Psoas muscle (tissue), 8 donors: Measurements from ENCODE around the gene SPEN. TPM values are rescaled to one million over a fixed set of nuclear protein-coding genes. Genes with fewer than 3 reads are reported as not detected.

Experiments
- ATAC-seq, 4 donors: fragments of 200-7000 bp; cut with Tn5 transposase; one replicate each; pipeline ENCODE4 v1.9.1; 2020; ENCODE audit warnings: moderate library complexity in 3 of 4, mild to moderate bottlenecking in 2 of 4
- DNase-seq, 2 donors: peaks; one replicate each; pipeline ENCODE4 v3.0.0-alpha.2; 2020
- H3K27ac ChIP-seq: fragments of 200-600 bp; one replicate; pipeline ENCODE4 v1.8.0; 2022
- H3K27me3 ChIP-seq, 3 donors: fragments of 200-600 bp in 1 of 3; one replicate each; pipeline versions ENCODE4 v1.6.1 to v1.8.0; 2013 to 2022; ENCODE audit warnings: low read length in 2 of 3, mild to moderate bottlenecking in 2 of 3, moderate library complexity in 1 of 3; ENCODE audit not compliant: insufficient read depth in 3 of 3
- H3K36me3 ChIP-seq, 2 donors: fragments of 200-600 bp in 1 of 2; one replicate each; pipeline versions ENCODE4 v1.6.1 to v1.8.0; 2013 to 2022; ENCODE audit warnings: low read depth in 1 of 2, mild to moderate bottlenecking in 1 of 2, moderate library complexity in 1 of 2; ENCODE audit not compliant: insufficient read depth in 1 of 2
- H3K4me1 ChIP-seq: fragments of 200-600 bp; one replicate; pipeline ENCODE4 v1.8.0; 2022
- H3K4me3 ChIP-seq: fragments of 200-600 bp; one replicate; pipeline ENCODE4 v1.8.0; 2022; ENCODE audit warnings: mild to moderate bottlenecking
- H3K9me3 ChIP-seq: fragments of 200-600 bp; one replicate; pipeline ENCODE4 v1.8.0; 2022
- WGBS, 3 donors: extraction: QIAGEN DNeasy Blood & Tissue Kit; methylation state at CpG; one replicate each; pipeline versions ENCODE4 v1.1.6 to v1.1.7; 2013; 5-methylcytosine and 5-hydroxymethylcytosine counted together
- intact Hi-C, 2 donors: fragments of 100-400 bp; cut with DNase I; formaldehyde crosslinking; loops; one replicate each; pipeline versions ENCODE4 v1.11.0 to v1.14.2; 2022
- polyA plus RNA-seq, 3 donors: library from polyadenylated mRNA; stranded (reverse); fragments of 200-250 nt; gene quantifications; one replicate each; pipeline ENCODE4 v1.2.3, GENCODE V29; 2013
- total RNA-seq, 4 donors: library from RNA; stranded (reverse); fragmentation: NEBNext Ultra II Directional in 2 of 4; extraction: Animal tissue kit (Norgen Biotek cat#: 25700) in 2 of 4; gene quantifications; one replicate each; pipeline versions ENCODE4 v1.2.1 to v1.2.4, GENCODE V29; 2021 to 2023
- TF ChIP-seq, protein P1 (sequence below): fragments of 200-600 bp; IDR thresholded peaks from one replicate; pipeline ENCODE4 v1.8.0; 2022; ENCODE audit warnings: antibody characterized with exemption
- donor health status: healthy with polysubstance abuse.
- donor health status: DM: no; HTN: no; CAD: no; lungs with moderate emphysema.
- donor health status: Bipolar disorder and iron deficiency.
- donor health status: healthy.
- donor health status: DM: yes; HTN: yes; CAD: no.
- donor health status: DM: no; HTN: no; CAD: no.
- donor health status: DM: no; HTN: no; CAD: no.
- donor health status: DM: yes; HTN: yes; CAD: no.

SPEN gene
- total and polyA plus RNA-seq, 7 donors: 10.2 to 46.5 (median 38.3) TPM

DNA sequence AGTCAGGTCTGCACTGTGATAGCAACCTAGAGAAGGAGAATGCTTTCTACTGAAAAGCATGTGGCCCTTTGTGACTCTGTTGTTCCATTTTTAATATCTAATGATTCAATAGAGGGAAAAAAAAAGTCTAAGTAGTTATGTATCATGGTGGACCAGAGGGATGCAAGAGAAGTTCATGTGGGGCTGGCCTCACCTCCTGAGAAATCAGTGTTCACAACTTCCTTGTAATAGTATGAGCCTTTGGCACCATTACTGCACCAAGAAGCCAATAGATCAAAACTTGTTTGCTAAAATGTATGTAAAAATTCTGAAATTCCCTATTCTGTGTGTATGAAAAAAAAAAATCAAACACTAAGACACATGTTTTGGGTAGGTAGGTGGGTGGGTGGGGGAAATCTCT is 123.4 kb downstream of the SPEN start:
- Histone ChIP-seq H3K36me3 (peaks cover 5 to 44% of the 10 kb centered on the region in 2 donors), H3K9me3 (no peaks in the 10 kb centered on the region), H3K4me1 (peaks cover 11% of the 10 kb centered on the region), H3K27ac (no peak overlapping the region), H3K27me3 (no peaks in the 10 kb centered on the region), H3K4me3 (no peak overlapping the region)
- DNase-seq (no peak), ATAC-seq (no peak)
- TF ChIP-seq, protein P1, sequence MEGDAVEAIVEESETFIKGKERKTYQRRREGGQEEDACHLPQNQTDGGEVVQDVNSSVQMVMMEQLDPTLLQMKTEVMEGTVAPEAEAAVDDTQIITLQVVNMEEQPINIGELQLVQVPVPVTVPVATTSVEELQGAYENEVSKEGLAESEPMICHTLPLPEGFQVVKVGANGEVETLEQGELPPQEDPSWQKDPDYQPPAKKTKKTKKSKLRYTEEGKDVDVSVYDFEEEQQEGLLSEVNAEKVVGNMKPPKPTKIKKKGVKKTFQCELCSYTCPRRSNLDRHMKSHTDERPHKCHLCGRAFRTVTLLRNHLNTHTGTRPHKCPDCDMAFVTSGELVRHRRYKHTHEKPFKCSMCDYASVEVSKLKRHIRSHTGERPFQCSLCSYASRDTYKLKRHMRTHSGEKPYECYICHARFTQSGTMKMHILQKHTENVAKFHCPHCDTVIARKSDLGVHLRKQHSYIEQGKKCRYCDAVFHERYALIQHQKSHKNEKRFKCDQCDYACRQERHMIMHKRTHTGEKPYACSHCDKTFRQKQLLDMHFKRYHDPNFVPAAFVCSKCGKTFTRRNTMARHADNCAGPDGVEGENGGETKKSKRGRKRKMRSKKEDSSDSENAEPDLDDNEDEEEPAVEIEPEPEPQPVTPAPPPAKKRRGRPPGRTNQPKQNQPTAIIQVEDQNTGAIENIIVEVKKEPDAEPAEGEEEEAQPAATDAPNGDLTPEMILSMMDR: no peak
- intact Hi-C loops: no loop called here

DNA sequence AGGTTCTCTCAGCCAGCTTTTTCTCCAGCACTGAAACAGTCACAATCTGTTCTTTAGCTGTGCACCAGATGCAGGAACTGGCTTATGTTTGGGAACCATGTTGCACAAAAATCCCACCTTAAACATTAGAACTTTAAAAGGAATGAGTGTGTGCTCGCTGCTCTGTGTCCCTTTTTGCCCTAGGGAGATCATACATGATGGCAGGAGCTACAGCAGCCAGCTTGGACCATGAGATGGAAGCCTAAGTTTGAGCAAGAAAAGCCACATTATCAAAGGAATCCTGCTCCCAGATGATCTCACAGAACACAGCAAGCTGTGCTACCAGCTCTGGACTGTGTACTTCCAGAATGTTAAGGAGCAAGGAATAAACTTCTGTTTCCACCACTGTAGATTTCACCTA is 124.9 kb downstream of the SPEN start:
- H3K4me3 ChIP-seq: no peak overlapping the region
- H3K27me3 ChIP-seq: no peaks in the 10 kb centered on the region
- TF ChIP-seq, protein P1: no peak
- H3K4me1 ChIP-seq: peaks cover 16% of the 10 kb centered on the region
- H3K9me3 ChIP-seq: no peaks in the 10 kb centered on the region
- intact Hi-C loops: no loop called here
- ATAC-seq (no peak), DNase-seq (no peak)
- H3K27ac ChIP-seq: no peak overlapping the region
- H3K36me3 ChIP-seq: peaks cover 5 to 44% of the 10 kb centered on the region in 2 donors
- WGBS, 3 donors: 89 to 100% (median 98%) methylated on average over 1 of the region's 1 CpG

DNA sequence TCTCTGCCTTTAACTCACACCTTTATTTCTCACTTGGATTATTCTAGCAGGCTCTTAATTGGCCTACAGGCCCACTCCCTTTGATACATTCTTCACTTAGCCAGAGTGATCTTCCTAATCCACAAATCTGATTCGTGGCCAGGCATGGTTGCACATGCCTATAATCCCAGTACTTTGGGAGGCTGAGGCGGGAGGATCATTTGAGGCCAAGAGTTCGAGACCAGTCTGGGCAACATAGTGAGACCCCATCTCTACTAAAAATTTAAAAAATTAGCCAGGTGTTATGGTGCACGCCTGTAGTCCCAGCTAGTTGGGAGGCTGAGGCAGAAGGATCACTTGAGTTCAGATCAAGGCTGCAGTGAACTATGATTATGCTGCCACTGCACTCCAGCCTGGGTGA is 126.3 kb downstream of the SPEN start:
- WGBS, 3 donors: 89 to 94% (median 91%) methylated on average over 4 of the region's 4 CpGs
- ATAC-seq (no peak), DNase-seq (no peak)
- Histone ChIP-seq H3K27me3 (no peaks in the 10 kb centered on the region), H3K4me3 (no peak overlapping the region), H3K4me1 (peaks cover 11% of the 10 kb centered on the region), H3K27ac (no peak overlapping the region), H3K36me3 (peaks cover 5 to 36% of the 10 kb centered on the region in 2 donors), H3K9me3 (no peaks in the 10 kb centered on the region)
- TF ChIP-seq, protein P1: no peak
- intact Hi-C loops: loop anchor here in 1 of 2 donors (2.0 kb wide), 1 partner anchor 23 kb away; no protein-coding TSS in a partner anchor

DNA sequence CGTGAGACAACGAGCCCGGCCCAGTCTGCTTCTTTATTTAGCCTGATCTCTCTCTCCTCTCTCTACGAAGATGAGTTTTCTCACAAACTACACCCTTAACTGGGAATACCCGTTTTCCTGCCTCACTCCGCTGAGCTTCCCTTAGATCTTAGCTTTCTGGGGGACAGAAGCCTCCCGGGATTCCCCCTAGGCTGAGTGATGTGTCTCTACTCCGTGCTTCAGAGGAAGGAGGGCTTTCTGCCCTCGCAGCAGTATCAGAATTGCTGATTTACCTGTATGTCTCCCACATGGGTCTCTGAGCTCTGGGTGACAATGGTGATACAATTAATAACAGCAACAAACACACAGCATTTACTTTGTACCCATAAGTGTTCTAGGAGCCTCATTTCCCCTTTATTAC is 127.3 kb downstream of the SPEN start:
- TF ChIP-seq, protein P1: no peak
- Histone ChIP-seq H3K36me3 (peaks cover 5 to 25% of the 10 kb centered on the region in 2 donors), H3K4me1 (peaks cover 11% of the 10 kb centered on the region), H3K27ac (peak overlapping the region; percentile 6), H3K9me3 (no peaks in the 10 kb centered on the region), H3K4me3 (peak overlapping the region; percentile 97), H3K27me3 (no peaks in the 10 kb centered on the region)
- intact Hi-C loops: loop anchor here in 1 of 2 donors (2.0 kb wide), 1 partner anchor 24 kb away; no protein-coding TSS in a partner anchor
- ATAC-seq (no peak), DNase-seq (no peak)
- WGBS, 3 donors: 45 to 50% (median 45%) methylated on average over 9 of the region's 9 CpGs

DNA sequence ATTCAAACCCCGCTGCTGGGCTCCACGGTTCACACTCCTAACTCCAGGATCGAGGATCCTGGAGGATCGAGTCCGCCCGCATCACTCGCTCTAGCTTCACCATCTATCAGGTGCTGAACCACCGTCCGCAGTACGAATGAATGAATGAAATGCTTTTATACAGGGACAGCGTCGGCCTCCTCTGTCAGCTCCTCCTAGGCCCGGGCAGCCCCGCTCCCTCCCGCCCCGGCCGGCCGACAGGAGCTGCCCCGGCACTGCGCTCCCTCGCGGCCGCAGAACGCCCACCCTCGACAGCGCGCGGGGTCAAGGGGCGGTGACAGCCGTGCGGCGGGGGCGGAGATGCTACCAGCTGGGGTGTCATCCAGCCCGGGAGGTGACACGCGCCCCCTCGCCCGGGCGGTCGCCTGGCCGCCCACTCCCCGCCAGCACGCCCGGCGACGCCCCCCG is 127.9 kb downstream of the SPEN start:
- Histone ChIP-seq H3K4me3 (peak overlapping the region; percentile 97), H3K36me3 (peaks cover 5 to 25% of the 10 kb centered on the region in 2 donors), H3K9me3 (no peaks in the 10 kb centered on the region), H3K27ac (peak overlapping the region; percentile 83), H3K27me3 (no peaks in the 10 kb centered on the region), H3K4me1 (peaks cover 11% of the 10 kb centered on the region)
- DNase-seq (peak; percentile 69 to 72), ATAC-seq (peak; percentile 76 to 83 (median 80))
- WGBS, 3 donors: 0 to 1% (median 1%) methylated on average over 27 to 47 of the region's 47 CpGs
- intact Hi-C loops: loop anchor here in 1 of 2 donors (2.0 kb wide), 1 partner anchor 25 kb away; no protein-coding TSS in a partner anchor
- TF ChIP-seq, protein P1: no peak
